ENCODE data around the gene MYOM3.

The MYOM3 gene

DNA sequence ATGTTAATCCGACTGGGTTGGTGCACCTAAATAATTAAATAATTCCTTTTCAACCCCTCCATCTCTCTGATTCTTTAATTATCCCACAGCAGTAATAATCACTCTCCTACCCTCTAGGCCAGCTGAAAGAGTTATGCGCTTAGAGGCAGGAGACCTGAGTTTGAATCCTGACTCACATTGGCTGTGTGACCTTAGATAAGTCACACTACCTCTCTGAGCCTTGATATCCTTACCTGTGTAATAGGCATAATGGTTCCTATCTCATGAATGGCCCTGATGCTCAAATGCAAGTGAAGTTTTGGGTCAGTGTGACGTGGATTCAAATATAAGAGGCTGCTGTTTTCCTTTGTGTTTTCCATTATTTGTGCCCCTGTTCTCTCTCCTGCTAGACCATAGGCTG, 8.1 kb downstream of the MYOM3 start:
- TF ChIP-seq, protein P1, sequence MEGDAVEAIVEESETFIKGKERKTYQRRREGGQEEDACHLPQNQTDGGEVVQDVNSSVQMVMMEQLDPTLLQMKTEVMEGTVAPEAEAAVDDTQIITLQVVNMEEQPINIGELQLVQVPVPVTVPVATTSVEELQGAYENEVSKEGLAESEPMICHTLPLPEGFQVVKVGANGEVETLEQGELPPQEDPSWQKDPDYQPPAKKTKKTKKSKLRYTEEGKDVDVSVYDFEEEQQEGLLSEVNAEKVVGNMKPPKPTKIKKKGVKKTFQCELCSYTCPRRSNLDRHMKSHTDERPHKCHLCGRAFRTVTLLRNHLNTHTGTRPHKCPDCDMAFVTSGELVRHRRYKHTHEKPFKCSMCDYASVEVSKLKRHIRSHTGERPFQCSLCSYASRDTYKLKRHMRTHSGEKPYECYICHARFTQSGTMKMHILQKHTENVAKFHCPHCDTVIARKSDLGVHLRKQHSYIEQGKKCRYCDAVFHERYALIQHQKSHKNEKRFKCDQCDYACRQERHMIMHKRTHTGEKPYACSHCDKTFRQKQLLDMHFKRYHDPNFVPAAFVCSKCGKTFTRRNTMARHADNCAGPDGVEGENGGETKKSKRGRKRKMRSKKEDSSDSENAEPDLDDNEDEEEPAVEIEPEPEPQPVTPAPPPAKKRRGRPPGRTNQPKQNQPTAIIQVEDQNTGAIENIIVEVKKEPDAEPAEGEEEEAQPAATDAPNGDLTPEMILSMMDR (conservative IDR thresholded peaks at IDR 0.05), result no peak
- no peak for TF ChIP-seq ZFX (IDR thresholded peaks at IDR 0.05)
- H3K27ac ChIP-seq, result no peak overlapping the region

- no peak for TF ChIP-seq ZFX (IDR thresholded peaks at IDR 0.05)
- TF ChIP-seq, protein P1 (conservative IDR thresholded peaks at IDR 0.05), result no peak
Observed at GRCh38 chr1:24103408-24103807, 8.5 kb downstream of the MYOM3 start.

DNA sequence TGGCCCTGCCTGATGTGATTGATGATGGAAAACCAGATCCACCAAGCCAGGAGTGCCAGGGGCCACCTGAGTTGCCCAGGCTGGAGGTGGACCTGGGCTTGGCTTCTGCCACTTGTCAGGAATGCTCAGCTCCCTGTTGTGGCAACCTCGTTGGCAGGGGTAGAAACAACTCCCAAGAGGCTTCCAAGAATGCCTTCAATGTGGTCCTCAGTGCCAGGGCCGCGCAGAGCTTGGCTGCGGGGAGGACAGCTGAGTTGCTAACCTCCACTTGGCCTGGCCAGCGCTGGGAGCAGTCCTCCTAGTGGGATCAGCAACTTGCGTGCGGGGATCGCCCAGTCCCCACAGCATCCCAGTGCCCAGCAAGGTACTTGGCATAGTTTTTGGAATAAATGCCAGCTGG, 9.0 kb downstream of the MYOM3 start:
- H3K27ac ChIP-seq, result no peak overlapping the region
- TF ChIP-seq, protein P1 (conservative IDR thresholded peaks at IDR 0.05), result no peak
- no peak for TF ChIP-seq ZFX (IDR thresholded peaks at IDR 0.05)

More at GRCh38 chr1:24103408-24103807, 8.5 kb downstream of the MYOM3 start:
- no peak overlapping the region for H3K27ac ChIP-seq

DNA sequence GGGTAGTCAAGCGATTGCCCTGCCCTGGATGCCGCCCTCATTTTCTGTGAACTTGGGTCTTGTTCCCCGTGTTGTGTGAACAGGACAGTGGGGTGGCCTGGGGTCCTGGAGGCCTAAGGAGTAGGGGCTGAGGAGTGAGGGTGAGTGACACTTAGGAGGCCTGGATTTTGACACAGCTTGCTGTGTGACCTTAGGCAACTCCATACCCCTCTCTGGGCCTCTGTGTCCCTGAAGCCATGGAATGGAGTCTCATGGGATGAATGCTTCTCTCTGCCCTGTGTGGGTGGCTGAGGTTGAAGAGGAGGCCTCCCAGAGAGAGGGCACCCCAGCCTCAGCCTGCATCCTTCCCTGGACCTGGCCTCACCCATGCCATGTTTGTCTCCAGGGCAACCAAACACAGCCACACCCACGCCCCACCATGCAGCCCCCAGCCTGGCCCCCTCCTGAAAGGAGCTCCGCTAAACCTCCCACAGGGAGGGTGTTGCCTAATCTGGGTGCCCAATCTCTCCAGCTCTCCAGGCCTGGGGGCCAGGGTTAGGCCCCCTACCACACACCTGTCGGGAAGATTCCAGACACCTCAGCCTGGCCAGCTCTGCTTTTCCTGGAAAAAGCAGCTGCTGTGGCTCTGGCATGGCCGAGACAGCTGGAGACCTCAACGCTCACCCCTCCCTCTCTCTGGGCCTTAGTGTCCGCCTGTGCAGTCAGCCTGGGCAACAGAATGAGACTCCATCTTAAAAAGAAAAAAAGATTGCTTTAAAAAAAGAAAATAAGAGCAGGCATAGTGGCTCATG, 9.9 kb downstream of the MYOM3 start:
- H3K27ac ChIP-seq, result no peak overlapping the region
- TF ChIP-seq, protein P1 (conservative IDR thresholded peaks at IDR 0.05), result no peak
- TF ChIP-seq ZFX (IDR thresholded peaks at IDR 0.05), result no peak

- TF ChIP-seq, protein P1 (conservative IDR thresholded peaks at IDR 0.05), result no peak
- no peak for TF ChIP-seq ZFX (IDR thresholded peaks at IDR 0.05)
- no peak overlapping the region for H3K27ac ChIP-seq
Observed at GRCh38 chr1:24100945-24101737, 10.8 kb downstream of the MYOM3 start.

- TF ChIP-seq, protein P1 (conservative IDR thresholded peaks at IDR 0.05), result no peak
- no peak for TF ChIP-seq ZFX (IDR thresholded peaks at IDR 0.05)
- no peak overlapping the region for H3K27ac ChIP-seq
Observed at GRCh38 chr1:24098943-24099638, 12.8 kb downstream of the MYOM3 start.
